ENCODE measurements around the gene C14orf93. TPM values are rescaled to one million over a fixed set of nuclear protein-coding genes. Genes with fewer than 3 reads are reported as not detected.

The C14orf93 gene
- total and polyA plus RNA-seq, 9 of the 15 experiments (the other 6 are each of a cell fraction or from before 2014, with no cell fraction given), result 2.2 to 22.4 (median 16.1) TPM

DNA sequence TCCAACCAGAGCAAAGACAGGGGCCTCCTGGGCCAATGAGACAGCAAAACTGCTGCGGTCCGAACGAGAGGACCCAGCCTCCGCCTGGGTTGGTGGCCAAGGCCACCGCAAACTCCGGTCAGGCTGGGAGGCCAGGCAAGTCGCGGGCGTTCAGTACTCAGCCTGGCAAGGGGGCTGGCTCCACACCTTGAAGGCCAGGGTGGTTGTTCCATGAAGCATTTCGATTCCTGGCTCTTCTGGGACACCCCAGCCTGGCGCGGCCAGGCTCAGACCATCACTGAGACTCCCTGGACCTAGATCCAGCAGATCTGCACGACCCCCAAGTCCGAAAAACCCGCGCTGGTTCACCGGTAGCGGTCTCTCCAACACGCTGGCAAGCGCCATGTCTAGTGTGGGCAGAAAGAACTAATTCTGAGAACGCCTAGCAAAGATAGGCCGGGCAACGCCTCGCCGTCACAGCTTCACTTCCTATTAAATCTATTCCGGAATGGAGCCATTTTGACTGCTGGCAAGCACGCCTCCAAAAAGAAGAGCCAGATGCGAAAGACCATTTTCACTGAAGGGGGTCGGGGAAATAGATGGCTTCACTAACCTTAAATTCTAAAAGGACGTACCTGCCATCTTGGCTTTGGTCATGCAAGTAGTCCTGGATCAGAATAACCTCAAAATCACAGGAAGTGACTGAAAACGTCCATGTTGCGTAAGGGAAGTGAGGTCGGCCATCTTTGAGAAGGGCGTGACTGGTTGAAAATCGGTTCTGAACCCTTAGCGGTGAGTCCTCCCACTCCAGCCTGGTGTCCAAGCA is 24.8 kb upstream of the C14orf93 start, which contains the start of gene PSMB5 (continued):
- TF ChIP-seq, protein P1, sequence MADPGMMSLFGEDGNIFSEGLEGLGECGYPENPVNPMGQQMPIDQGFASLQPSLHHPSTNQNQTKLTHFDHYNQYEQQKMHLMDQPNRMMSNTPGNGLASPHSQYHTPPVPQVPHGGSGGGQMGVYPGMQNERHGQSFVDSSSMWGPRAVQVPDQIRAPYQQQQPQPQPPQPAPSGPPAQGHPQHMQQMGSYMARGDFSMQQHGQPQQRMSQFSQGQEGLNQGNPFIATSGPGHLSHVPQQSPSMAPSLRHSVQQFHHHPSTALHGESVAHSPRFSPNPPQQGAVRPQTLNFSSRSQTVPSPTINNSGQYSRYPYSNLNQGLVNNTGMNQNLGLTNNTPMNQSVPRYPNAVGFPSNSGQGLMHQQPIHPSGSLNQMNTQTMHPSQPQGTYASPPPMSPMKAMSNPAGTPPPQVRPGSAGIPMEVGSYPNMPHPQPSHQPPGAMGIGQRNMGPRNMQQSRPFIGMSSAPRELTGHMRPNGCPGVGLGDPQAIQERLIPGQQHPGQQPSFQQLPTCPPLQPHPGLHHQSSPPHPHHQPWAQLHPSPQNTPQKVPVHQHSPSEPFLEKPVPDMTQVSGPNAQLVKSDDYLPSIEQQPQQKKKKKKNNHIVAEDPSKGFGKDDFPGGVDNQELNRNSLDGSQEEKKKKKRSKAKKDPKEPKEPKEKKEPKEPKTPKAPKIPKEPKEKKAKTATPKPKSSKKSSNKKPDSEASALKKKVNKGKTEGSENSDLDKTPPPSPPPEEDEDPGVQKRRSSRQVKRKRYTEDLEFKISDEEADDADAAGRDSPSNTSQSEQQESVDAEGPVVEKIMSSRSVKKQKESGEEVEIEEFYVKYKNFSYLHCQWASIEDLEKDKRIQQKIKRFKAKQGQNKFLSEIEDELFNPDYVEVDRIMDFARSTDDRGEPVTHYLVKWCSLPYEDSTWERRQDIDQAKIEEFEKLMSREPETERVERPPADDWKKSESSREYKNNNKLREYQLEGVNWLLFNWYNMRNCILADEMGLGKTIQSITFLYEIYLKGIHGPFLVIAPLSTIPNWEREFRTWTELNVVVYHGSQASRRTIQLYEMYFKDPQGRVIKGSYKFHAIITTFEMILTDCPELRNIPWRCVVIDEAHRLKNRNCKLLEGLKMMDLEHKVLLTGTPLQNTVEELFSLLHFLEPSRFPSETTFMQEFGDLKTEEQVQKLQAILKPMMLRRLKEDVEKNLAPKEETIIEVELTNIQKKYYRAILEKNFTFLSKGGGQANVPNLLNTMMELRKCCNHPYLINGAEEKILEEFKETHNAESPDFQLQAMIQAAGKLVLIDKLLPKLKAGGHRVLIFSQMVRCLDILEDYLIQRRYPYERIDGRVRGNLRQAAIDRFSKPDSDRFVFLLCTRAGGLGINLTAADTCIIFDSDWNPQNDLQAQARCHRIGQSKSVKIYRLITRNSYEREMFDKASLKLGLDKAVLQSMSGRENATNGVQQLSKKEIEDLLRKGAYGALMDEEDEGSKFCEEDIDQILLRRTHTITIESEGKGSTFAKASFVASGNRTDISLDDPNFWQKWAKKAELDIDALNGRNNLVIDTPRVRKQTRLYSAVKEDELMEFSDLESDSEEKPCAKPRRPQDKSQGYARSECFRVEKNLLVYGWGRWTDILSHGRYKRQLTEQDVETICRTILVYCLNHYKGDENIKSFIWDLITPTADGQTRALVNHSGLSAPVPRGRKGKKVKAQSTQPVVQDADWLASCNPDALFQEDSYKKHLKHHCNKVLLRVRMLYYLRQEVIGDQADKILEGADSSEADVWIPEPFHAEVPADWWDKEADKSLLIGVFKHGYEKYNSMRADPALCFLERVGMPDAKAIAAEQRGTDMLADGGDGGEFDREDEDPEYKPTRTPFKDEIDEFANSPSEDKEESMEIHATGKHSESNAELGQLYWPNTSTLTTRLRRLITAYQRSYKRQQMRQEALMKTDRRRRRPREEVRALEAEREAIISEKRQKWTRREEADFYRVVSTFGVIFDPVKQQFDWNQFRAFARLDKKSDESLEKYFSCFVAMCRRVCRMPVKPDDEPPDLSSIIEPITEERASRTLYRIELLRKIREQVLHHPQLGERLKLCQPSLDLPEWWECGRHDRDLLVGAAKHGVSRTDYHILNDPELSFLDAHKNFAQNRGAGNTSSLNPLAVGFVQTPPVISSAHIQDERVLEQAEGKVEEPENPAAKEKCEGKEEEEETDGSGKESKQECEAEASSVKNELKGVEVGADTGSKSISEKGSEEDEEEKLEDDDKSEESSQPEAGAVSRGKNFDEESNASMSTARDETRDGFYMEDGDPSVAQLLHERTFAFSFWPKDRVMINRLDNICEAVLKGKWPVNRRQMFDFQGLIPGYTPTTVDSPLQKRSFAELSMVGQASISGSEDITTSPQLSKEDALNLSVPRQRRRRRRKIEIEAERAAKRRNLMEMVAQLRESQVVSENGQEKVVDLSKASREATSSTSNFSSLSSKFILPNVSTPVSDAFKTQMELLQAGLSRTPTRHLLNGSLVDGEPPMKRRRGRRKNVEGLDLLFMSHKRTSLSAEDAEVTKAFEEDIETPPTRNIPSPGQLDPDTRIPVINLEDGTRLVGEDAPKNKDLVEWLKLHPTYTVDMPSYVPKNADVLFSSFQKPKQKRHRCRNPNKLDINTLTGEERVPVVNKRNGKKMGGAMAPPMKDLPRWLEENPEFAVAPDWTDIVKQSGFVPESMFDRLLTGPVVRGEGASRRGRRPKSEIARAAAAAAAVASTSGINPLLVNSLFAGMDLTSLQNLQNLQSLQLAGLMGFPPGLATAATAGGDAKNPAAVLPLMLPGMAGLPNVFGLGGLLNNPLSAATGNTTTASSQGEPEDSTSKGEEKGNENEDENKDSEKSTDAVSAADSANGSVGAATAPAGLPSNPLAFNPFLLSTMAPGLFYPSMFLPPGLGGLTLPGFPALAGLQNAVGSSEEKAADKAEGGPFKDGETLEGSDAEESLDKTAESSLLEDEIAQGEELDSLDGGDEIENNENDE (IDR thresholded peaks at IDR 0.05; ENCODE audit: low read depth, low read length), result no peak
- TF ChIP-seq SP2 (IDR thresholded peaks at IDR 0.05; ENCODE audit: extremely low read depth, low read depth, low read length, poor library complexity, severe bottlenecking) (no peak), MAZ (CRISPR knock-in tag; conservative IDR thresholded peaks at IDR 0.05 in 1 of 2, IDR thresholded peaks at IDR 0.05 in 1 of 2) (peak; percentile 45 to 69; a peak in 2 of 4 replicates), SOX6 (IDR thresholded peaks at IDR 0.05) (no peak), PHF8 (IDR thresholded peaks at IDR 0.05; ENCODE audit: borderline replicate concordance, low read length) (peak; percentile 93; the same call in 1 of the 2 replicates), XRCC5 (IDR thresholded peaks at IDR 0.05; ENCODE audit: low read depth, low read length) (0 out of 2 replicates have a peak, but pooled peaks have one; percentile 23), PHTF2 (CRISPR knock-in tag; IDR thresholded peaks at IDR 0.05) (no peak), ZNF311 (CRISPR knock-in tag; IDR thresholded peaks at IDR 0.05) (no peak), ARID1B (IDR thresholded peaks at IDR 0.05) (no peak)
- TF ChIP-seq, protein P2, sequence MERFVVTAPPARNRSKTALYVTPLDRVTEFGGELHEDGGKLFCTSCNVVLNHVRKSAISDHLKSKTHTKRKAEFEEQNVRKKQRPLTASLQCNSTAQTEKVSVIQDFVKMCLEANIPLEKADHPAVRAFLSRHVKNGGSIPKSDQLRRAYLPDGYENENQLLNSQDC (CRISPR knock-in tag; IDR thresholded peaks at IDR 0.05), result no peak
- TF ChIP-seq, protein P3, sequence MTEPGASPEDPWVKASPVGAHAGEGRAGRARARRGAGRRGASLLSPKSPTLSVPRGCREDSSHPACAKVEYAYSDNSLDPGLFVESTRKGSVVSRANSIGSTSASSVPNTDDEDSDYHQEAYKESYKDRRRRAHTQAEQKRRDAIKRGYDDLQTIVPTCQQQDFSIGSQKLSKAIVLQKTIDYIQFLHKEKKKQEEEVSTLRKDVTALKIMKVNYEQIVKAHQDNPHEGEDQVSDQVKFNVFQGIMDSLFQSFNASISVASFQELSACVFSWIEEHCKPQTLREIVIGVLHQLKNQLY (CRISPR knock-in tag; conservative IDR thresholded peaks at IDR 0.05), result no peak
- TF ChIP-seq, protein P4, sequence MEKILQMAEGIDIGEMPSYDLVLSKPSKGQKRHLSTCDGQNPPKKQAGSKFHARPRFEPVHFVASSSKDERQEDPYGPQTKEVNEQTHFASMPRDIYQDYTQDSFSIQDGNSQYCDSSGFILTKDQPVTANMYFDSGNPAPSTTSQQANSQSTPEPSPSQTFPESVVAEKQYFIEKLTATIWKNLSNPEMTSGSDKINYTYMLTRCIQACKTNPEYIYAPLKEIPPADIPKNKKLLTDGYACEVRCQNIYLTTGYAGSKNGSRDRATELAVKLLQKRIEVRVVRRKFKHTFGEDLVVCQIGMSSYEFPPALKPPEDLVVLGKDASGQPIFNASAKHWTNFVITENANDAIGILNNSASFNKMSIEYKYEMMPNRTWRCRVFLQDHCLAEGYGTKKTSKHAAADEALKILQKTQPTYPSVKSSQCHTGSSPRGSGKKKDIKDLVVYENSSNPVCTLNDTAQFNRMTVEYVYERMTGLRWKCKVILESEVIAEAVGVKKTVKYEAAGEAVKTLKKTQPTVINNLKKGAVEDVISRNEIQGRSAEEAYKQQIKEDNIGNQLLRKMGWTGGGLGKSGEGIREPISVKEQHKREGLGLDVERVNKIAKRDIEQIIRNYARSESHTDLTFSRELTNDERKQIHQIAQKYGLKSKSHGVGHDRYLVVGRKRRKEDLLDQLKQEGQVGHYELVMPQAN (IDR thresholded peaks at IDR 0.05; ENCODE audit: borderline replicate concordance), result peak; percentile 71; the same call in 1 of the 2 replicates
